HUES64 (cell line): ENCODE results near the gene PPP1R1B.

ENCODE experiments used
- H3K27ac ChIP-seq: 2 replicates; pipeline ENCODE4 v1.7.0; 2013; ENCODE audit warnings: low read depth, low read length, inconsistent platforms
- H3K27me3 ChIP-seq: 2 replicates; pipeline ENCODE4 v1.6.1; 2013; ENCODE audit warnings: mild to moderate bottlenecking, low read length; ENCODE audit not compliant: insufficient read depth
- H3K36me3 ChIP-seq: 2 replicates; pipeline ENCODE4 v1.6.1; 2013; ENCODE audit warnings: mild to moderate bottlenecking, low read length; ENCODE audit not compliant: insufficient read depth
- H3K4me1 ChIP-seq: 2 replicates; pipeline ENCODE4 v1.6.1; 2013; ENCODE audit warnings: mild to moderate bottlenecking, low read length, moderate library complexity; ENCODE audit not compliant: insufficient read depth
- H3K4me3 ChIP-seq: 2 replicates; pipeline ENCODE4 v1.5.1; 2013; ENCODE audit warnings: mild to moderate bottlenecking, low read length, moderate library complexity
- H3K9ac ChIP-seq: 2 replicates; pipeline ENCODE4 v1.6.1; 2013; ENCODE audit warnings: mild to moderate bottlenecking, low read depth, low read length
- H3K9me3 ChIP-seq: 2 replicates; pipeline ENCODE4 v1.6.1; 2013; ENCODE audit warnings: low read depth, low read length; ENCODE audit not compliant: insufficient read depth
- WGBS: fragments of 150-250, 120-280 bp; methylation state at CpG from one replicate; pipeline ENCODE4 v1.1.7; 2013; ENCODE audit warnings: missing lambda C conversion rate; 5-methylcytosine and 5-hydroxymethylcytosine counted together

PPP1R1B gene

GRCh38 chr17:39638317-39638716 lies 11.6 kb downstream of the PPP1R1B start:
- Histone ChIP-seq H3K4me3 (peak overlapping the region; percentile 85), H3K9ac (no peak overlapping the region), H3K4me1 (peaks cover 33% of the 10 kb centered on the region), H3K9me3 (no peaks in the 10 kb centered on the region), H3K36me3 (no peaks in the 10 kb centered on the region), H3K27ac (no peak overlapping the region), H3K27me3 (no peaks in the 10 kb centered on the region)
- WGBS, result 94% methylated on average over 7 of the region's 7 CpGs

GRCh38 chr17:39639043-39639442 lies 12.3 kb downstream of the PPP1R1B start:
- H3K36me3 ChIP-seq, result no peaks in the 10 kb centered on the region
- no peak overlapping the region for H3K4me3 ChIP-seq
- no peak overlapping the region for H3K9ac ChIP-seq
- no peaks in the 10 kb centered on the region for H3K27me3 ChIP-seq
- 89% methylated on average over 2 of the region's 2 CpGs for WGBS
- no peak overlapping the region for H3K27ac ChIP-seq
- no peaks in the 10 kb centered on the region for H3K9me3 ChIP-seq
- H3K4me1 ChIP-seq, result peaks cover 37% of the 10 kb centered on the region

GRCh38 chr17:39639566-39640458 lies 13.1 kb downstream of the PPP1R1B start:
- H3K4me3 ChIP-seq, result no peak overlapping the region
- no peak overlapping the region; the same call in 1 of the 2 replicates for H3K27ac ChIP-seq
- no peak overlapping the region for H3K9ac ChIP-seq
- no peaks in the 10 kb centered on the region for H3K27me3 ChIP-seq
- no peaks in the 10 kb centered on the region for H3K36me3 ChIP-seq
- WGBS, result 72% methylated on average over 11 of the region's 11 CpGs
- no peaks in the 10 kb centered on the region for H3K9me3 ChIP-seq
- H3K4me1 ChIP-seq, result peaks cover 41% of the 10 kb centered on the region

GRCh38 chr17:39640591-39641031 lies 13.9 kb downstream of the PPP1R1B start:
- Histone ChIP-seq H3K4me3 (no peak overlapping the region), H3K27me3 (no peaks in the 10 kb centered on the region), H3K9ac (no peak overlapping the region), H3K9me3 (no peaks in the 10 kb centered on the region), H3K36me3 (no peaks in the 10 kb centered on the region), H3K27ac (no peak overlapping the region), H3K4me1 (peaks cover 48% of the 10 kb centered on the region)
- 84% methylated on average over 4 of the region's 4 CpGs for WGBS

GRCh38 chr17:39641097-39641496 lies 14.3 kb downstream of the PPP1R1B start:
- no peak overlapping the region for H3K27ac ChIP-seq
- no peaks in the 10 kb centered on the region for H3K27me3 ChIP-seq
- peaks cover 43% of the 10 kb centered on the region for H3K4me1 ChIP-seq
- H3K36me3 ChIP-seq, result no peaks in the 10 kb centered on the region
- H3K9me3 ChIP-seq, result no peaks in the 10 kb centered on the region
- H3K9ac ChIP-seq, result no peak overlapping the region
- no peak overlapping the region for H3K4me3 ChIP-seq
- 94% methylated on average over 4 of the region's 4 CpGs for WGBS

- H3K36me3 ChIP-seq, result no peaks in the 10 kb centered on the region
- peaks cover 36% of the 10 kb centered on the region for H3K4me1 ChIP-seq
- no peaks in the 10 kb centered on the region for H3K9me3 ChIP-seq
- 86% methylated on average over 7 of the region's 7 CpGs for WGBS
- H3K27ac ChIP-seq, result no peak overlapping the region
- H3K4me3 ChIP-seq, result no peak overlapping the region
- no peaks in the 10 kb centered on the region for H3K27me3 ChIP-seq
- no peak overlapping the region for H3K9ac ChIP-seq
Observed at GRCh38 chr17:39641883-39642282, 15.1 kb downstream of the PPP1R1B start.

- Histone ChIP-seq H3K36me3 (no peaks in the 10 kb centered on the region), H3K4me3 (no peak overlapping the region), H3K27me3 (no peaks in the 10 kb centered on the region), H3K27ac (no peak overlapping the region), H3K4me1 (peaks cover 36% of the 10 kb centered on the region), H3K9me3 (no peaks in the 10 kb centered on the region), H3K9ac (no peak overlapping the region)
- WGBS, result 90% methylated on average over 9 of the region's 9 CpGs
Observed at GRCh38 chr17:39642291-39643074, 15.7 kb downstream of the PPP1R1B start.

- Histone ChIP-seq H3K4me1 (peaks cover 30% of the 10 kb centered on the region), H3K4me3 (no peak overlapping the region), H3K9ac (no peak overlapping the region), H3K36me3 (no peaks in the 10 kb centered on the region), H3K27ac (no peak overlapping the region), H3K27me3 (no peaks in the 10 kb centered on the region), H3K9me3 (no peaks in the 10 kb centered on the region)
- 89% methylated on average over 4 of the region's 4 CpGs for WGBS
Observed at GRCh38 chr17:39643271-39643670, 16.5 kb downstream of the PPP1R1B start.

GRCh38 chr17:39647256-39647655 lies 20.5 kb downstream of the PPP1R1B start:
- Histone ChIP-seq H3K4me1 (peaks cover 28% of the 10 kb centered on the region), H3K27ac (no peak overlapping the region)
- WGBS, result 76% methylated on average over 5 of the region's 5 CpGs

GRCh38 chr17:39648616-39649366 lies 22.0 kb downstream of the PPP1R1B start:
- Histone ChIP-seq H3K36me3 (no peaks in the 10 kb centered on the region), H3K27me3 (no peaks in the 10 kb centered on the region), H3K9me3 (no peaks in the 10 kb centered on the region), H3K27ac (no peak overlapping the region), H3K4me1 (peaks cover 38% of the 10 kb centered on the region), H3K9ac (no peak overlapping the region), H3K4me3 (no peak overlapping the region)
- WGBS, result 93% methylated on average over 15 of the region's 15 CpGs

More at GRCh38 chr17:39647256-39647655, 20.5 kb downstream of the PPP1R1B start:
- H3K36me3 ChIP-seq, result no peaks in the 10 kb centered on the region
- no peak overlapping the region for H3K4me3 ChIP-seq
- H3K9me3 ChIP-seq, result no peaks in the 10 kb centered on the region
- no peak overlapping the region for H3K9ac ChIP-seq
- H3K27me3 ChIP-seq, result no peaks in the 10 kb centered on the region
